Neural progenitor cell (in vitro differentiated cells): Measurements from ENCODE around the gene TJP1.

Experiments used
- CTCF ChIP-seq: fragments of 200-600 bp; sonication (generic); IDR thresholded peaks from 2 replicates; pipeline ENCODE4 v1.5.1; 2017; ENCODE audit warnings: antibody characterized with exemption, mild to moderate bottlenecking
- EZH2 ChIP-seq: fragments of 200-600 bp; sonication (generic); IDR thresholded peaks from 2 replicates; pipeline ENCODE4 v1.6.1; 2017; ENCODE audit warnings: antibody characterized with exemption, mild to moderate bottlenecking, moderate library complexity
- EZH2phosphoT487 ChIP-seq: fragments of 200-600 bp; sonication (generic); IDR thresholded peaks from 2 replicates; pipeline ENCODE4 v1.6.1; 2017; ENCODE audit warnings: antibody characterized with exemption

DNA sequence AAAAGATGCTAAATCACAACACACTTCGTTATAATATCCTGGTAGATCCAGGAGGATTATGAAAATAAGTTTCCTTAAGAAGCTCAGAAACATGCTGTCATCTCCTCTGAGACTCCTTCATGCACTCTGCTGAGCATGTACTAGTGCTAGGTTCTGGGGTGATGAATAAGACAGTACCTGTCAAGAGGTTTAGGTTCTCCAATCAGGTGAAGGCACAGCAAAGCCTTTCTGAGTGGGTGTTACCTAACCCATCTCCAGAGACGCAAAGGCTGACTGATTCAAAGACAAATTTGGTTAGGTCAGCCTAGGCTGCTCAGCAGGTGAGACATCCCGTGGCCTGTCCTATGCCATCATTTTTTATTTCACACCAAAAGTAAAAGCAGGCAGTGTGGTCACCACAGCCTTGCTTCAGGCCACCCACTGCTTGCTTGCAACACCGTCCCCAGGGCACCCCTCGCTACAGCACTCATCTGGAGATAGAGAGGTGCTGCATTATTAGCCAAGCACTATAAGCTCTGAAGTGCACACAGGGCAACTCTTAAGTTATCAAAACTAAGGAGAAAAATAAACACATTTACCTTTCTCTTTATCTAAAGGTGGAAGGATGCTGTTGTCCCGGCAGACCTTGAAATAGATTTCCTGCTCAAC is 117.2 kb downstream of the TJP1 start:
- no peak for TF ChIP-seq EZH2
- no peak for TF ChIP-seq CTCF
- no peak for TF ChIP-seq EZH2phosphoT487
